Neuronal stem cell (in vitro differentiated cells): Measurements from ENCODE around the gene PACRG.

Experiments
- DNase-seq: peaks from one replicate; pipeline ENCODE4 v3.0.0-alpha.2; 2013; ENCODE audit warnings: low spot score
- H2AFZ ChIP-seq: one replicate; pipeline ENCODE4 v1.6.1; 2013; ENCODE audit warnings: mild to moderate bottlenecking, low read length, inconsistent platforms
- H2AK5ac ChIP-seq: 2 replicates; pipeline ENCODE4 v1.6.1; 2013; ENCODE audit warnings: low read depth, mild to moderate bottlenecking, inconsistent platforms, low read length, moderate library complexity, mixed read lengths
- H2BK120ac ChIP-seq: 2 replicates; pipeline ENCODE4 v1.6.1; 2013; ENCODE audit warnings: low read depth, mild to moderate bottlenecking, inconsistent platforms, low read length, moderate library complexity, mixed read lengths
- H2BK12ac ChIP-seq: one replicate; pipeline ENCODE4 v1.6.1; 2013; ENCODE audit warnings: low read length, inconsistent platforms
- H2BK15ac ChIP-seq: 2 replicates; pipeline ENCODE4 v1.6.1; 2013; ENCODE audit warnings: mild to moderate bottlenecking, low read length, inconsistent platforms, mixed read lengths
- H2BK5ac ChIP-seq: one replicate; pipeline ENCODE4 v1.6.1; 2013; ENCODE audit warnings: inconsistent platforms, mild to moderate bottlenecking, low read length, moderate library complexity
- H3K14ac ChIP-seq: one replicate; pipeline ENCODE4 v1.6.1; 2013; ENCODE audit warnings: low read length, inconsistent platforms
- H3K18ac ChIP-seq: 2 replicates; pipeline ENCODE4 v1.6.1; 2013; ENCODE audit warnings: low read length, inconsistent platforms
- H3K23ac ChIP-seq: 2 replicates; pipeline ENCODE4 v1.6.1; 2013; ENCODE audit warnings: low read depth, mild to moderate bottlenecking, mixed read lengths, low read length, inconsistent platforms; ENCODE audit not compliant: poor library complexity
- H3K27ac ChIP-seq: replicated peaks from 3 replicates; pipeline ENCODE4 v1.5.1; 2013; ENCODE audit warnings: low read length, inconsistent platforms
- H3K27me3 ChIP-seq, 3 experiments: 2 replicates each; pipeline ENCODE4 v1.6.1; 2013; ENCODE audit warnings: low read length in 3 of 3, mild to moderate bottlenecking in 2 of 3, inconsistent platforms in 1 of 3, low read depth in 1 of 3, mixed read lengths in 1 of 3, moderate library complexity in 1 of 3; ENCODE audit not compliant: control insufficient read depth in 3 of 3, insufficient read depth in 3 of 3
- H3K36me3 ChIP-seq, 2 donors: replicated peaks in 1 of 2; 2 replicates each; pipeline ENCODE4 v1.6.1; 2013; ENCODE audit warnings: low read length in 2 of 2; ENCODE audit not compliant: control insufficient read depth in 2 of 2, insufficient read depth in 2 of 2
- H3K4ac ChIP-seq: 2 replicates; pipeline ENCODE4 v1.6.1; 2013; ENCODE audit warnings: inconsistent platforms, mild to moderate bottlenecking, low read length, moderate library complexity
- H3K4me1 ChIP-seq, 2 donors: 1 replicate in 1 of 2; 2 replicates in 1 of 2; pipeline ENCODE4 v1.6.1; 2013; ENCODE audit warnings: low read length in 2 of 2, low read depth in 1 of 2; ENCODE audit not compliant: control insufficient read depth in 2 of 2, insufficient read depth in 1 of 2
- H3K4me2 ChIP-seq: one replicate; pipeline ENCODE4 v1.6.1; 2013; ENCODE audit warnings: mild to moderate bottlenecking, low read length, inconsistent platforms; ENCODE audit not compliant: insufficient read depth, poor library complexity, severe bottlenecking
- H3K4me3 ChIP-seq, 2 donors: 2 replicates each; pipeline ENCODE4 v1.5.1; 2013; ENCODE audit warnings: low read length in 2 of 2, mild to moderate bottlenecking in 2 of 2, inconsistent platforms in 1 of 2, moderate library complexity in 1 of 2
- H3K79me1 ChIP-seq: one replicate; pipeline ENCODE4 v1.6.1; 2013; ENCODE audit warnings: low read depth, mild to moderate bottlenecking, inconsistent platforms, low read length, moderate library complexity
- H3K9ac ChIP-seq: one replicate; pipeline ENCODE4 v1.6.1; 2013; ENCODE audit warnings: mild to moderate bottlenecking, low read depth, low read length, inconsistent platforms; ENCODE audit not compliant: poor library complexity
- H3K9me3 ChIP-seq, 2 donors: replicated peaks in 1 of 2; 2 replicates each; pipeline versions ENCODE3 to v1.6.1; 2013; ENCODE audit warnings: low read length in 2 of 2, mild to moderate bottlenecking in 2 of 2, inconsistent platforms in 1 of 2, low read depth in 1 of 2, mixed read lengths in 1 of 2, moderate library complexity in 1 of 2; ENCODE audit not compliant: control insufficient read depth in 2 of 2, insufficient read depth in 1 of 2
- H4K8ac ChIP-seq: one replicate; pipeline ENCODE4 v1.6.1; 2013; ENCODE audit warnings: low read depth, mild to moderate bottlenecking, inconsistent platforms, low read length, moderate library complexity
- H4K91ac ChIP-seq: one replicate; pipeline ENCODE4 v1.6.1; 2013; ENCODE audit warnings: low read length, low read depth, mild to moderate bottlenecking, inconsistent platforms; ENCODE audit not compliant: poor library complexity
- WGBS, 2 donors: extraction: QIAGEN DNeasy Blood & Tissue Kit; methylation state at CpG; one replicate each; pipeline ENCODE4 v1.1.7; 2013; ENCODE audit warnings: missing lambda C conversion rate in 2 of 2, mixed read lengths in 1 of 2; ENCODE audit not compliant: insufficient read length in 2 of 2, insufficient replicate concordance in 1 of 2; ENCODE audit errors: extremely low coverage in 2 of 2; 5-methylcytosine and 5-hydroxymethylcytosine counted together

Gene PACRG

DNA sequence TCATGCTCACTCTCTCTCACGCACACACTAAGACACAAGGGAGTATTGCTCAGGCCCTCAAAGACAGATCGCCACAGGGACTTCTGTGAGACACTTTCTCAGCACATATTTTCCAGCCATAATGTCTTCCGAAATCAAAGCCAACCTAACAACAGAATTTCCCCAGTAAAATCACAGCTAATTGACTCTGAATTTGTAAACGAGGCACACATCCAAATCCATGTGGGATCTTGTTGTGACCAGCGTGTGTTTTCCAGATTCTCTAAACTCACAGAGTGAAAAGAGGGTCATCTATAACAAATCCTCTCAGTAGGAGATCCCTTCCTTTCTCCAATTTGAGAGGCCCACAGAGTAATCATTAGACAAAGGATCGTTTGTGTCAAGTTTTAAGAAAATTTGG lies 280.4 kb downstream of the PACRG start:
- H3K9me3 ChIP-seq, result no peaks in the 10 kb centered on the region
- WGBS, 2 donors, result no CpG with 5 or more reads among the region's 6 CpGs
- no peak overlapping the region for H2BK12ac ChIP-seq
- no peak overlapping the region for H4K91ac ChIP-seq
- no peak overlapping the region for H3K9ac ChIP-seq
- H4K8ac ChIP-seq, result no peak overlapping the region
- H2BK5ac ChIP-seq, result no peak overlapping the region
- H3K18ac ChIP-seq, result no peak overlapping the region
- no peaks in the 10 kb centered on the region for H3K36me3 ChIP-seq
- H3K27ac ChIP-seq, result peak overlapping the region; percentile 22
- H3K14ac ChIP-seq, result no peak overlapping the region
- no peaks in the 10 kb centered on the region for H3K79me1 ChIP-seq
- H3K4me1 ChIP-seq, result peaks cover 0 to 4% of the 10 kb centered on the region in 2 donors
- no peak overlapping the region for H3K4me2 ChIP-seq
- DNase-seq, result no peak
- no peak overlapping the region for H3K4ac ChIP-seq
- H2AK5ac ChIP-seq, result no peak overlapping the region
- H3K23ac ChIP-seq, result no peak overlapping the region
- H2BK15ac ChIP-seq, result no peak overlapping the region
- no peak overlapping the region for H3K4me3 ChIP-seq
- H3K27me3 ChIP-seq, result no peaks in the 10 kb centered on the region
- H2AFZ ChIP-seq, result peak overlapping the region; percentile 25
- H2BK120ac ChIP-seq, result no peak overlapping the region

DNA sequence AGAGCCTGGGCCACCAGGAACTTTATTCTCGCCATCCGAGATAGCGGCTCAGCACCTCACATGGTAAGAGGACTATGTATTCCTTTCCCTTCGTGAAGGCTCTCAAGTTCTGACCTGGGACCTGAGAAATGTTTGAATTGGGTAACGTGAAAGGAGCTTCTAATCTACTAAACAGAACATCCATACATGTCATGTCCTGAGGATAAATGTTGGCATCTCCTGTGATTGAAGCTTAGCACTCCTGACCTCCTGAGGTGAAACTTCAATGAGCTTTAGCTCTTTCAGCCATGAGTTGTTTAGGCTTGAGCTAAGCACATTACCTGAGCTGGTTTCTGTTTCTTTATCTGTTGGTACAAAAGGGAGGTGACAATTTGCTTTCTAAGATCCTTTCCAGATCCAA lies 280.9 kb downstream of the PACRG start:
- Histone ChIP-seq H3K14ac (no peak overlapping the region), H3K79me1 (no peaks in the 10 kb centered on the region), H3K27me3 (no peaks in the 10 kb centered on the region), H2BK12ac (no peak overlapping the region), H3K23ac (no peak overlapping the region), H2BK5ac (no peak overlapping the region), H3K4me1 (peaks cover 0 to 4% of the 10 kb centered on the region in 2 donors), H3K9me3 (no peaks in the 10 kb centered on the region), H3K4ac (no peak overlapping the region), H3K36me3 (no peaks in the 10 kb centered on the region), H2AFZ (peak overlapping the region; percentile 25), H4K8ac (no peak overlapping the region), H4K91ac (no peak overlapping the region), H3K9ac (no peak overlapping the region), H3K18ac (no peak overlapping the region), H3K4me3 (no peak overlapping the region), H2BK120ac (no peak overlapping the region), H3K27ac (peak overlapping the region; percentile 22), H2AK5ac (no peak overlapping the region), H2BK15ac (no peak overlapping the region), H3K4me2 (no peak overlapping the region)
- no CpG with 5 or more reads among the region's 5 CpGs for WGBS, 2 donors
- no peak for DNase-seq

DNA sequence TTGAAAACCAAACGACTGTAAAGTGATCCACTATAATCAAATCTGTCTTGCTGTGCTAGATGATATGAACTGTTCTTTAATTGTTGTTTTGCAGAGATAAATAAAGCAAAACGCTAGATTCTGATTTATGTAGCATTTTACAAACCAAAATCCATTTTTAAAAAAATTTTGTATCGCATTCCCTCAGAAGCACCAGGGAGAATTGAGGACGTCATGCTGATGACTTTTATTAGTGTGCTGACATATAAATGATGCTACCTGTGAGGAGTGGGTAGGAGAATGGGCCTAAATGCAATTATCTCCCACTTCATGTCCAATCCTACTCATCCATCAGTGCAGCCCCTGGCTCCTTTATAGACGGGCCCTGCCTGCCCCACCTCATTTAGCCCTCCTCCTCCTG lies 282.4 kb downstream of the PACRG start:
- no peak overlapping the region for H2BK120ac ChIP-seq
- no peak overlapping the region for H2BK5ac ChIP-seq
- H3K14ac ChIP-seq, result no peak overlapping the region
- H3K23ac ChIP-seq, result no peak overlapping the region
- no peaks in the 10 kb centered on the region for H3K9me3 ChIP-seq
- no peak overlapping the region for H3K4me3 ChIP-seq
- no peak overlapping the region for H3K4ac ChIP-seq
- H2BK12ac ChIP-seq, result no peak overlapping the region
- H2BK15ac ChIP-seq, result no peak overlapping the region
- H4K8ac ChIP-seq, result no peak overlapping the region
- H4K91ac ChIP-seq, result no peak overlapping the region
- no peaks in the 10 kb centered on the region for H3K36me3 ChIP-seq
- H2AK5ac ChIP-seq, result no peak overlapping the region
- H3K27me3 ChIP-seq, result no peaks in the 10 kb centered on the region
- no CpG with 5 or more reads among the region's 5 CpGs for WGBS, 2 donors
- H3K79me1 ChIP-seq, result no peaks in the 10 kb centered on the region
- no peak for DNase-seq
- no peak overlapping the region for H3K4me2 ChIP-seq
- peaks cover 0 to 4% of the 10 kb centered on the region in 2 donors for H3K4me1 ChIP-seq
- H2AFZ ChIP-seq, result no peak overlapping the region
- H3K9ac ChIP-seq, result no peak overlapping the region
- H3K18ac ChIP-seq, result no peak overlapping the region
- H3K27ac ChIP-seq, result no peak overlapping the region

- no peak overlapping the region for H3K9ac ChIP-seq
- H3K9me3 ChIP-seq, result no peaks in the 10 kb centered on the region
- H2BK12ac ChIP-seq, result no peak overlapping the region
- WGBS, 2 donors, result no CpG with 5 or more reads among the region's 1 CpG
- no peak overlapping the region for H3K23ac ChIP-seq
- H2AK5ac ChIP-seq, result no peak overlapping the region
- no peak overlapping the region for H2BK5ac ChIP-seq
- H4K91ac ChIP-seq, result no peak overlapping the region
- H3K4me1 ChIP-seq, result no peaks in the 10 kb centered on the region
- no peaks in the 10 kb centered on the region for H3K36me3 ChIP-seq
- H4K8ac ChIP-seq, result no peak overlapping the region
- H2BK15ac ChIP-seq, result no peak overlapping the region
- no peak overlapping the region for H3K14ac ChIP-seq
- no peak overlapping the region for H3K4me2 ChIP-seq
- no peaks in the 10 kb centered on the region for H3K79me1 ChIP-seq
- H2AFZ ChIP-seq, result no peak overlapping the region
- H3K18ac ChIP-seq, result no peak overlapping the region
- H3K27ac ChIP-seq, result no peak overlapping the region
- no peak overlapping the region for H3K4ac ChIP-seq
- H3K4me3 ChIP-seq, result no peak overlapping the region
- DNase-seq, result no peak
- H3K27me3 ChIP-seq, result no peaks in the 10 kb centered on the region
- no peak overlapping the region for H2BK120ac ChIP-seq
Measured at GRCh38 chr6:163014736-163015135, 287.0 kb downstream of the PACRG start.
